Activated T-helper 1 cell treated with Interleukin-2 at 50 U/mL for 16 hours (primary cell): ENCODE data around the gene ATG12.

Source experiments
- DNase-seq: peaks from one replicate; pipeline ENCODE4 v3.0.0-alpha.2; 2020; ENCODE audit warnings: low read depth

The ATG12 gene

GRCh38 chr5:115806986-115807653 is 34.2 kb downstream of the ATG12 start:
- DNase-seq = no peak

DNA sequence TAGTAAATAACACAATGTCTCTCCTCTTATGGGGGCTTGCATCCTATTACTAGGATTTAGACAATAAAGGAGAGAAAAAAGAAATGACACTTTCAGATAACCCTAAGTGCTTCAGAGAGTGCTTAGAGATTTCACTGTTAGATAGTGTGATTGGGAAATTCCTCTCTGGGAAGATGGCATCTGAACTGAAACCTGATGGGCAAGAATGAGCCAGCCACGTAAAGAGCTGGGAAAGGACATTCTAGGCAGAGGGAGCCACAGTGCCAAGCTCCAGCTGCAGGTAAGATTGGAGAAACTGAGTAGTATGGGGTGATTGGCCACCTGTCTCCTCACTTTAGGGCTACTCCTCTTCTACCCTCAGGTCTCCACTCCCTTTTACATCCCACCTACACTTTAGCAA is 39.4 kb downstream of the ATG12 start:
- DNase-seq = no peak

- no peak for DNase-seq
Observed at GRCh38 chr5:115801152-115801551, 40.2 kb downstream of the ATG12 start.

DNA sequence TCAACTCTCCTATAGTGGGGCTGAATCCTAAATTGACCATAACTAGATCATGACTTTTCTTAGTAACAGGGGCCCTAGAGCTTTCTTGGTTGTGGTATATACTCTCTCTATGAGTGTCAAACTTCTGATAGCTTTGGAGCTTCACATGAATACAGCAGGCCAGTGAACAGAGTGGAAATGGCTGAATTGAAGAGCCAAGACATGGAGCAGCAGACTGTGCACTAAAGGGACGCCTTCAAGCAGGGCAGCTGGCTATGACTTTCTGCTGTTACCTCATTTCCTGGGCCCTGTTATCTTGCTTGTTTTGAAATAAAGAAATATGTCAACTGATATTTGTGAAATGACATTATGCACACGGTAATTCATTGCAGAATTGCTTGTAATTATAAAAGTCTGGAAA is 41.3 kb downstream of the ATG12 start:
- DNase-seq = no peak

GRCh38 chr5:115798252-115798651 is 43.1 kb downstream of the ATG12 start:
- DNase-seq = no peak

GRCh38 chr5:115796656-115797055 is 44.7 kb downstream of the ATG12 start:
- DNase-seq = no peak

DNA sequence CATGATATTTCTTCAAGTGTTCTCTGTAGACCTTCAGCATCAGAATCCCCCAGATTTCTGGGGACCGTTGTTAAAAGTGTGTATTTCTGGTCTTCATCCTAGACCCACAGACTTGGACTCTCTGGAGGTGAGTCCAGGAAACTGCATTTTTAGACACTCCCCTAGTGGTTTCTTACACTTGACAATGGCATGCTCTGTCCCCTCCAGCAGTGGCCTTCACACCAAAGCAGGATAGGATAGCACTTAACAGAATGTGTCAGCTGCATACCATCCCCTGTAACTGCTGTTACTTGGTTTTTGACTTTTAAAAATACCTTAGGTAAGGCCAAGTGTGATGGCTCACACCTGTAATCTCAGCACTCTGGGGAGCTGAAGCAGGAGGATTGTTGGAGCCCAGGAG is 45.7 kb downstream of the ATG12 start:
- no peak for DNase-seq

GRCh38 chr5:115788440-115788839 is 52.9 kb downstream of the ATG12 start:
- DNase-seq = no peak

DNA sequence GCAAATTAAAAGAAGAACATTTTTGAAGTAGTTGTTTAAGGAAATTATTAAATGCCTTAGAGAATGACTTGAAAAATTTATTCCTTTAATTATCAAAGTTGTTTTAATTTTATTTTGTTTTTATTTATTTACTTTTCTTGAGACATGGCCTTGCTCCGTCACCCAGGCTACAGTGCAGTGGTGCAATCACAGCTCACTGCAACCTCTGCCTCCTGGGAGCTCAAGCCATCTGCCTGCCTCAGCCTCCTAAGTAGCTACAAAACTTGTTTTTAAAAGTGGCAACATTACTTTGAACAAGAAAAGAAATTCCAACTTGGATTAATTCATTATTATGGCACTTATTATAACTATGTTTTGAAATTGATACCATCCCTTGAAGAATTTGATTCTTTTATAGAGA is 53.9 kb downstream of the ATG12 start:
- no peak for DNase-seq

- DNase-seq = no peak
Observed at GRCh38 chr5:115785381-115786065, 55.8 kb downstream of the ATG12 start.

- DNase-seq = no peak
Observed at GRCh38 chr5:115778417-115778816, 62.9 kb downstream of the ATG12 start.
